GM19035 (cell line): ENCODE measurements around the gene ALOX15B.
"Not testable (repeated sequence)": the region's sequence is repeated elsewhere in the genome, so short reads cannot be mapped to it uniquely, and the experiment has no call there.

Experiments used
- ATAC-seq: cut with Tn5 transposase; IDR thresholded peaks from one replicate; pipeline ENCODE4 v1.9.1; 2021; ENCODE audit not compliant: unreplicated experiment

ALOX15B gene

DNA sequence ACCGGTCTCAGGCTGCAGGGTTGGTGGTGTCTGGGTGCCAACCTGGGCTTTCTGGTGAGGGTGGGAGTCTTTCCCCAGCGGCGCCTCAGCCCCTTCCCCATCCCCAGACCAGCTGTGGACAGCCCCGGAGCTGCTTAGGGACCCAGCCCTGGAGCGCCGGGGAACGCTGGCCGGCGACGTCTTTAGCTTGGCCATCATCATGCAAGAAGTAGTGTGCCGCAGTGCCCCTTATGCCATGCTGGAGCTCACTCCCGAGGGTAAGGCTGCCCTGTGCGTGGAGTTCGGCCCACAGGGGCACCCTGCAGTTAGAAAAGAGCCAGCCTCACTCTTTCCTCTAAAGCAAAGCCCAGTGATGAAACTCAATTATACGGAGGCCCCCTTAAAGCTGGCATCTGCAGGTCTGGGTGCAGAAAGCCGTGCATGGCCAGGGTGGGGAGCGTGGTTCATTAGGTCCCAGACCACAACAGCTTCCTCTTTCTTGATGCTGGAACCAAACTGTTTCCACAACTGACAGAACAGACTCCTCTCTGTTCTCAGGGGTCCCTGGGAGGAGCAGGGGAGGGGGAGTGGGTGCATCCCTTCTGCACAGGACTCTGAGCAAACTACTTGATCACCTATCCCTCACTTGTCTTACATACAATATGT, 25.7 kb upstream of the ALOX15B start:
- ATAC-seq = no peak

GRCh38 chr17:8013731-8014557, 24.9 kb upstream of the ALOX15B start:
- no peak for ATAC-seq

DNA sequence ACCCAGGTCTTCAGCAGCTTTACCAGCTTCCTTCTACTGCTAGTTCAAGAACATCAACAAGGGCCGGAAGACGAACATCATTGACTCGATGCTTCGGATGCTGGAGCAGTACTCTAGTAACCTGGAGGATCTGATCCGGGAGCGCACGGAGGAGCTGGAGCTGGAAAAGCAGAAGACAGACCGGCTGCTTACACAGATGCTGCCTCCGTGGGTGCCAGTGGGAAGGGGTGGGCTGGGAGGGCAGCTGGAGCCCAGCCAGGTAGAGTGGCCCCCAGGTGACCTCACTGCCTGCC, 24.4 kb upstream of the ALOX15B start:
- ATAC-seq = no peak

- ATAC-seq = no peak
These were observed 23.5 kb upstream of the ALOX15B start for GRCh38 chr17:8015236-8015956.

DNA sequence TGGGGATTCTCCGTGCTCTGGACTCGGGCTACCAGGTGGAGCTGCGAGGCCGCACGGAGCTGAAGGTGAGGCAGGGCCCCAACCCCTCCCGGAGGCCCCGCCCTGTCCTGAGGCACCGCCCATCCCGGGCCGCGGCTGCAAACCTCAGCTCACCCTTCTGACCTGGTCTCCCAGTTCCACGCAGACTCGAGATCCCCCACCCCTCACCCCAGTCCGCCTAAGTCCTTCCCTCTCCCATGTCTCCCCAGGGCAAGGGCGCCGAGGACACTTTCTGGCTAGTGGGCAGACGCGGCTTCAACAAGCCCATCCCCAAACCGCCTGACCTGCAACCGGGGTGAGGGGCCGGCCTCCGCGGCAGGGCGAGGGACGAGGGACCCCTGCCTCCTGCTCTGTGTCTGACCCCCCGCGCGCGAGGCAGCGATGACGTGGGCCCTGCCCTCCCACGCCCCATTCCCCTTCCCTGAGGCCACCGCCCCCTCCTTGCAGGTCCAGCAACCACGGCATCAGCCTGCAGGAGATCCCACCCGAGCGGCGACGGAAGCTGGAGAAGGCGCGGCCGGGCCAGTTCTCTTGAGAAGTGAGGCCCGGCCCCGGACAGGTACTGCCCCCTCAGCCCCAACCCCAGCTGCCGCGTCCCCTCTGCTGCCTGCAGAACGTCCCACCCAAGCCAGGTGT, 22.8 kb upstream of the ALOX15B start:
- no peak for ATAC-seq

DNA sequence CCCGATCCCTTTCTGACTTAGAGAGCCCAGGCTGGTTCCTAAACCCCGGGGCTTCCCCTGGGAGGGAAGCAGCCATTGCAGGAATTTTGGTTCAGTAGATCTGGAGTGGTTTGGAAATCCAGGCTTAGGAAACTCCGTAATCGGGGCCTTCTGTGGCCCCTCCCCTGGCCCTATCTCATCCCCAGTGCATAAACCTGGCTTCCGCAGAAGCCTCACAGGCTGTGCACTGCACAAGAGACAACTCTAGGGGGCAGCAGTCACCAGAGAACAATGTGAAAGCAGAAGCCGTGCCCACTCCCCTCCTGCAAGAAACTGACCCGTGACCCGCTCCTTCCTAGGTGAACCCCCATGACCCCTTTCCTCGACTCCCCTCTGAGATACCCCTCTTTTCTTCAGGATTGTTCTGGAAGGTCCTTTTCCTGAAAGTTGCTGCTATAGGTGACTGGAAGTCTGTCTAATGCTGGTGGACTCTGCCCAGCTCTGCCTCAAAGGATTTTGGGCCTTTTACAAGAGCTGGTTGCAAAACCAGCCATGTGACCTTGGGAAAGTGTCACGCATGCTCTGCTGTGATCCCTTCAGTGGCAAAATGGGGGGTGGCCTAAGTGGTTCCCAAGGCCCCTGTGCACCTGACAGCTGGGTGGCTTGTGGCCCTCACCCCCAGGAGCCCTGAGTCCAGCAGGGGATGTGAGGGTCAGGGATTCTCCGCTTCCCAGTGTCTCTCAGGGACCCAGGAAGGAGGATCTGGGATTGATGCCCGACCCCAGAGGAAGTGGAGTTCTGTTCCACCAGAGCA, 22.0 kb upstream of the ALOX15B start:
- ATAC-seq = no peak

GRCh38 chr17:8018436-8018835, 20.4 kb upstream of the ALOX15B start:
- no peak for ATAC-seq

GRCh38 chr17:8019166-8019565, 19.7 kb upstream of the ALOX15B start:
- no peak for ATAC-seq

GRCh38 chr17:8019665-8020650, 18.9 kb upstream of the ALOX15B start:
- no peak for ATAC-seq

- no peak for ATAC-seq
These were observed 17.9 kb upstream of the ALOX15B start for GRCh38 chr17:8020776-8021564.

GRCh38 chr17:8021565-8022359, 17.1 kb upstream of the ALOX15B start:
- ATAC-seq = no peak

- ATAC-seq = no peak
These were observed 16.4 kb upstream of the ALOX15B start for GRCh38 chr17:8022360-8023003.

DNA sequence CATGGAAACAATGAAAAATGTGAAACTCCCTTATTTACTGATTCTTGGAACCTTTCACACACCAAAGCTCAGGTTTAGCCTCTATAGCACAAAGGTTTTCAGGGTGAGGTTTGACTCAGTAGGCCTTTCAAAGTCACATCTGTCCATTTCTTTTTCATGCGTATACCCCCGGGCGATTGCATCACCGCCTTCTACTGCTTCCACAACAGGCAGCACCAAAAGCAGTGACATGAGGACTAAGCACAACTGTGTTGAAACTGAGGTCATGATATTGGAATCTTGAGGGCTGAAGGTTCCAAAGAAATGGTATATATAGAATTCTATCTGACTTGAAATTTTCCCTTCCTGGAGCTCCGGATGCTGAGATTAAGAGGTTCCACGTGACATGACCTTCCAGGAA, 14.7 kb upstream of the ALOX15B start:
- not testable (repeated sequence) for ATAC-seq

DNA sequence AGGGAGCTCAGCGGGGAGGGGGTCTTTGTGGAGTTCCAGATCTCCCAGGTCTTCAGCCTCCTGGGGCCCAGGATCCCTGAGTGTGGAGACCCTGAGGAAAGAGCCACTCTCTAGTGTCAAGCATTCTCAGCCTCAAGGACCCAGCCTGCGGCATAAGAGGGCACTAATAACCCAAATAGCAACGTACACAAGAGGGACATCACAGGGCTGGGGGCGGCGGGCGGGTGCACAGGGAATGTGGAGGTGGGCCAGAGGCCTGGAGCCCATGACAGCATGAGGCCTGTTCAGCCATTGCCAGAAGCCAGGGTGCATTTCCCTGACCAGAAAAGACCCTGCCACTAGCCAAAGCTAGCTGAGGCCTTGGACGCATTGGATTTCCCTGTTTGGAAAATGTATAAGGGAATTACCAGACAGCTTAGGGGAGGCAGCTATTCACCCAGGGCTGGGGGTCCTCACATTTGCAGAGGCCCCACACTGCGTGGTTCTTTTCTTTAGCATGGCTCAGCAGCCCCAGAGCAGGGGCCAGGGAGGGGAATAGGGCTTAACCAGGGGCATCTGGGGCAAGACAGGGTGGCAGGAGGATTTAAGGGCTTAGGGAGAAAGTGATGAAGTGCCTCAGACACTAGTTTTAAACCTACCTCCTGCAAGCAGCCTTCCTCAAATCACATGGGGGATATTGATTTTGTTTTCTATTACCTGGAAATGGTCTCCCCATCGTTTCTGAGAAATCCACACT, 13.5 kb upstream of the ALOX15B start:
- no peak for ATAC-seq

- no peak for ATAC-seq
These were observed 9.7 kb upstream of the ALOX15B start for GRCh38 chr17:8029121-8029520.

DNA sequence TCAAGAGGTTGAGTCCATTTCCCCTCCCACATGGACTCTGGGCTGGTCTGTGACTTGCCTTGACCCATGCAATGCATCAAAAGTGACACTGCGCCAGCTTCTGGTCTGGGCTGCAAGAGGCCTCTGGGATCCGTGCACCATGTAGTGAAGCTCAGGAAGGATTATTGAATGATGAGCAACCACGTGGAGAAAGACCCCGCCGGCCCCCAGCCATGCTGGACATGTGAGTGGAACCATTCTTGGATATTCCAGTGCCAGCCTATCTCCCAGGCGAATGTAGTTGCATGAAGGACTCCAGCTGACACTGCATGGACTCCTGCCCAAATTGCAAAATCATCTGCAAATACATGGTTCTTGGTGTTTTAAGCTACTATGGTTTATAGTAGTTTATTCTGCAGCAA, 7.6 kb upstream of the ALOX15B start:
- ATAC-seq = no peak

DNA sequence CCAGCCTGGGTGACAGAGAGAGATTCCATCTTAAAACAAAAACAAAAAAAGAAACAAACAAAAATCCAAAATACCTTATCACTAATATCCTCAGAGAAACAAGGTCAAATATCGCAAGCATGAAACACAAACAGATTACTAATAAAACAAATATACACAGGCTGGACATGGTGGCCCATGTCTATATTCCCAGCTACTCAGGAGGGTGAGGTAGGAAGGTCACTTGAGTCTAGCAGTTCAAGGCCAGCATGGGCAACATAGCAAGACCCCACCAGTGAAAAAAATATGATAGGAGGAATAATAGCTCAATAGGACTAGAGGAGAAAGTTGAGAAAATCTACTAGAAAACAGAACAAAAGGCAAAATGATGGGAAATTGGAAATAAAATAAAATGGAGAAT, 6.9 kb upstream of the ALOX15B start:
- ATAC-seq = no peak
